ENCODE data around the gene FAM83F. TPM values are rescaled to one million over a fixed set of nuclear protein-coding genes. Genes with fewer than 3 reads are reported as not detected.

The FAM83F gene
- total and polyA plus RNA-seq, 2 donors (not counting 1 experiment from before 2014, with no cell fraction given), result 0.10 TPM; not detected in 1

GRCh38 chr22:40082184-40082583 is 87.4 kb downstream of the FAM83F start:
- Histone ChIP-seq H3K79me2 (ENCODE audit: control insufficient read depth, insufficient read depth, low read length) (peaks cover 99% of the 10 kb centered on the region), H3K4me1 (ENCODE audit: control insufficient read depth in 2 of 2, insufficient read depth in 2 of 2, low read length in 2 of 2) (peaks cover 38 to 58% of the 10 kb centered on the region in 2 donors), H3K9me3 (ENCODE audit: control extremely low read depth in 1 of 3, control insufficient read depth in 2 of 3, insufficient read depth in 1 of 3, low read length in 2 of 3) (no peaks in the 10 kb centered on the region), H3K4me3 (ENCODE audit: control extremely low read depth in 1 of 5, extremely low read depth in 1 of 5, insufficient read depth in 1 of 5, low read depth in 2 of 5, low read length in 4 of 5) (no peak overlapping the region), H3K9ac (ENCODE audit: low read length) (no peak overlapping the region), H3K36me3 (replicated peaks in 1 of 2; ENCODE audit: control extremely low read depth in 1 of 2, control insufficient read depth in 1 of 2, extremely low read depth in 1 of 2, insufficient read depth in 2 of 2, low read length in 1 of 2) (no peaks in the 10 kb centered on the region), H3K27ac (ENCODE audit: low read length in 2 of 2) (peak overlapping the region in 1 of 2 donors; percentile 0), H3K27me3 (replicated peaks in 1 of 4; ENCODE audit: control extremely low read depth in 1 of 4, control insufficient read depth in 3 of 4, insufficient read depth in 4 of 4, low read length in 3 of 4) (no peaks in the 10 kb centered on the region), H4K20me1 (ENCODE audit: control insufficient read depth, insufficient read depth, low read length, poor library complexity, severe bottlenecking) (peaks cover 89% of the 10 kb centered on the region), H3K4me2 (replicated peaks; ENCODE audit: low read depth, low read length, poor library complexity, severe bottlenecking) (no peak overlapping the region), H2AFZ (ENCODE audit: insufficient read depth, low read depth, low read length, poor library complexity, severe bottlenecking) (no peak overlapping the region)
- DNase-seq (no peak), ATAC-seq (ENCODE audit: low read depth) (no peak)
- Mint-ChIP-seq H3K4me1 (peaks cover 34% of the 10 kb centered on the region), H3K4me3 (no peak overlapping the region), H3K9me3 (ENCODE audit: insufficient read depth) (no peaks in the 10 kb centered on the region), H3K27me3 (no peaks in the 10 kb centered on the region), H3K27ac (no peak overlapping the region)
- WGBS (ENCODE audit: insufficient coverage), result 100% methylated on average over 1 of the region's 1 CpG
- CTCF ChIA-PET, result interaction anchor here (1.2 to 1.3 kb wide), 2 partner anchors 8 to 15 kb away, joined by 3 read pairs; no protein-coding TSS in a partner anchor
- POLR2A ChIA-PET, result no interaction called here
- TF ChIP-seq EZH2 (IDR thresholded peaks at IDR 0.05; ENCODE audit: borderline replicate concordance, insufficient read depth, low read depth, low read length, poor library complexity, severe bottlenecking), result no peak
- TF ChIP-seq, protein P1, sequence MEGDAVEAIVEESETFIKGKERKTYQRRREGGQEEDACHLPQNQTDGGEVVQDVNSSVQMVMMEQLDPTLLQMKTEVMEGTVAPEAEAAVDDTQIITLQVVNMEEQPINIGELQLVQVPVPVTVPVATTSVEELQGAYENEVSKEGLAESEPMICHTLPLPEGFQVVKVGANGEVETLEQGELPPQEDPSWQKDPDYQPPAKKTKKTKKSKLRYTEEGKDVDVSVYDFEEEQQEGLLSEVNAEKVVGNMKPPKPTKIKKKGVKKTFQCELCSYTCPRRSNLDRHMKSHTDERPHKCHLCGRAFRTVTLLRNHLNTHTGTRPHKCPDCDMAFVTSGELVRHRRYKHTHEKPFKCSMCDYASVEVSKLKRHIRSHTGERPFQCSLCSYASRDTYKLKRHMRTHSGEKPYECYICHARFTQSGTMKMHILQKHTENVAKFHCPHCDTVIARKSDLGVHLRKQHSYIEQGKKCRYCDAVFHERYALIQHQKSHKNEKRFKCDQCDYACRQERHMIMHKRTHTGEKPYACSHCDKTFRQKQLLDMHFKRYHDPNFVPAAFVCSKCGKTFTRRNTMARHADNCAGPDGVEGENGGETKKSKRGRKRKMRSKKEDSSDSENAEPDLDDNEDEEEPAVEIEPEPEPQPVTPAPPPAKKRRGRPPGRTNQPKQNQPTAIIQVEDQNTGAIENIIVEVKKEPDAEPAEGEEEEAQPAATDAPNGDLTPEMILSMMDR (IDR thresholded peaks at IDR 0.05), result no peak
- intact Hi-C loops (cut with micrococcal nuclease), result no loop called here

GRCh38 chr22:40083794-40084193 is 89.0 kb downstream of the FAM83F start:
- intact Hi-C loops (cut with micrococcal nuclease), result no loop called here
- POLR2A ChIA-PET, result no interaction called here
- peaks cover 99% of the 10 kb centered on the region for H3K79me2 ChIP-seq (ENCODE audit: control insufficient read depth, insufficient read depth, low read length)

More at GRCh38 chr22:40083794-40084193, 89.0 kb downstream of the FAM83F start:
- Histone ChIP-seq H3K4me3 (ENCODE audit: control extremely low read depth in 1 of 5, extremely low read depth in 1 of 5, insufficient read depth in 1 of 5, low read depth in 2 of 5, low read length in 4 of 5) (no peak overlapping the region), H3K4me1 (ENCODE audit: control insufficient read depth in 2 of 2, insufficient read depth in 2 of 2, low read length in 2 of 2) (peaks cover 46 to 65% of the 10 kb centered on the region in 2 donors), H4K20me1 (ENCODE audit: control insufficient read depth, insufficient read depth, low read length, poor library complexity, severe bottlenecking) (peaks cover 88% of the 10 kb centered on the region), H3K9me3 (ENCODE audit: control extremely low read depth in 1 of 3, control insufficient read depth in 2 of 3, insufficient read depth in 1 of 3, low read length in 2 of 3) (no peaks in the 10 kb centered on the region), H3K4me2 (replicated peaks; ENCODE audit: low read depth, low read length, poor library complexity, severe bottlenecking) (no peak overlapping the region), H2AFZ (ENCODE audit: insufficient read depth, low read depth, low read length, poor library complexity, severe bottlenecking) (no peak overlapping the region), H3K27me3 (replicated peaks in 1 of 4; ENCODE audit: control extremely low read depth in 1 of 4, control insufficient read depth in 3 of 4, insufficient read depth in 4 of 4, low read length in 3 of 4) (no peaks in the 10 kb centered on the region), H3K36me3 (replicated peaks in 1 of 2; ENCODE audit: control extremely low read depth in 1 of 2, control insufficient read depth in 1 of 2, extremely low read depth in 1 of 2, insufficient read depth in 2 of 2, low read length in 1 of 2) (no peaks in the 10 kb centered on the region), H3K27ac (ENCODE audit: low read length in 2 of 2) (peak overlapping the region in 1 of 2 donors; percentile 0), H3K9ac (ENCODE audit: low read length) (no peak overlapping the region)
- H3K27ac Mint-ChIP-seq, result no peak overlapping the region
- H3K4me3 Mint-ChIP-seq, result no peak overlapping the region
- DNase-seq, result no peak
- TF ChIP-seq, protein P1 (IDR thresholded peaks at IDR 0.05), result no peak
- TF ChIP-seq EZH2 (IDR thresholded peaks at IDR 0.05; ENCODE audit: borderline replicate concordance, insufficient read depth, low read depth, low read length, poor library complexity, severe bottlenecking), result no peak
- ATAC-seq (ENCODE audit: low read depth), result no peak
- H3K4me1 Mint-ChIP-seq, result peaks cover 37% of the 10 kb centered on the region
- CTCF ChIA-PET, result no interaction called here
- H3K27me3 Mint-ChIP-seq, result no peaks in the 10 kb centered on the region
- WGBS (ENCODE audit: insufficient coverage), result 97% methylated on average over 3 of the region's 3 CpGs
- no peaks in the 10 kb centered on the region for H3K9me3 Mint-ChIP-seq (ENCODE audit: insufficient read depth)
